Thyroid gland (tissue), 4 donors: Measurements from ENCODE around the gene PBX3.

Experiments used
- CTCF ChIP-seq, 6 experiments: fragments of 200-600 bp in 3 of 6; fragments of 450-650 bp in 3 of 6; sonication (generic) in 3 of 6; IDR thresholded peaks; one replicate each; pipeline ENCODE4 v1.5.1; 2016 to 2019; ENCODE audit warnings: antibody characterized with exemption in 6 of 6, mild to moderate bottlenecking in 2 of 6, inconsistent platforms in 1 of 6, moderate library complexity in 1 of 6
- POLR2A ChIP-seq, 2 donors: fragments of 450-650 bp; IDR thresholded peaks; one replicate each; pipeline ENCODE4 v1.6.1; 2017; ENCODE audit warnings: antibody characterized with exemption in 2 of 2, mild to moderate bottlenecking in 2 of 2, moderate library complexity in 1 of 2

GRCh38 chr9:125919565-125919964, 172.4 kb downstream of the PBX3 start:
- TF ChIP-seq CTCF (IDR thresholded peaks at IDR 0.05) (no peak), POLR2A (IDR thresholded peaks at IDR 0.05) (no peak)
